DMS 273 treated with DMSO at 0.1 percent for 48 hours (cell line): ENCODE measurements around the gene SSNA1.

Experiments
- DNase-seq: peaks from one replicate; lab custom pipeline; 2025; lab: John Stamatoyannopoulos, UW

Gene SSNA1

DNA sequence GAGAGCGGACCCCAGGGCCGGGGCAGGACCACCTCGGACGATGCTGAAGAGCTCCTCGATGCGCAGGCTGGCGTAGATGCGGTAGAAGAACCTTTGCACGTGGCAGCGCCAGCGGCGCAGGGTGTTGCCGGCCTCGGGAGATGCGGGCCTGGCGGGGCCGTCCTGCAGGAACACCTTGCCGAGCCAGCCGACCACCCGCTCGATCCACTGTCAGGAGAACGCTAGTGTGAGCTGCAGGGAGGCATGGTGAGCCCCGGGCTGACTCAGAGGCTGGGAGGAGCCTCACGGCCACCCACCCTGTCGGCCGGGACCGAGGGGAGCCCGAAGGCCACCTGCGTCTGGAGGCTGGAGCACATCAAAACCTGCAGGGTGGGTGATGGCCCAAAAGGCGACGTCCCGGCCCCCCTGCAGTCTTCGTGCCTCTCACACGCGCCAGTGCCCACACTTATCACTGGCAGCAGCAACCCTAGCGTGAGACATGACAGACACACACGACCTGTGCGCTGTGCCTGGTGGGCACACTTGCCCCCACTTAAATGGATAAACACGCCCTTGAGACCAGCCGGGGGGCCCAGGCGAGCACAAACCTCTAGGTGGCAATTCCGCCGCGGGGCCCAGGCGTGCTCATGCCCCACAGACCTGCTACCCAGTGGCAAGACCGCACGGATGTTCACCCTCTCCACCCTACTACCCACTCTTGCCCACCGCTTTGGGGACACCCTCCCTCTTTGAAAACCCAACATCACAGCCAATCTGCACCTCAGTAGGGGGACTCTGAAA is 3.4 kb upstream of the SSNA1 start:
- no peak for DNase-seq

DNA sequence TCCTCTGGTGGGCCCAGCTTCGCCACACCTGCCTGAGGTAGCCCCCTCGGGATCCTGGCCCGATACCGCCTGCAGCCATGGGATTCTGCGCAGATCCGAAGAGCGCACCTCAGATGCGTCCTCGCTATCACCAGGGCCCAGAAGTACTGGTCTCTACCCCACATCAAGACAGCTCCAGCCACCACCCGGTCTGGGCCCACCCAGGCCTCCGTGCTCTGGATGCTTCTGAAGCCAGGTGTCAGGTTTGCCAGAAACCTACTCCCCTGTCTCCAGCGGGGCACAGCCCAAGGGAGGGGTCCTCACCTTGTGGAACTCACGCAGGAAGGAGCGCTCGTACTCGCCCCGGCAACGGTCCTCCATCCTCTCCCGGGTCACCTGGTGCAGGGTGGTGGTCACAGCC is 2.6 kb upstream of the SSNA1 start:
- no peak for DNase-seq

DNA sequence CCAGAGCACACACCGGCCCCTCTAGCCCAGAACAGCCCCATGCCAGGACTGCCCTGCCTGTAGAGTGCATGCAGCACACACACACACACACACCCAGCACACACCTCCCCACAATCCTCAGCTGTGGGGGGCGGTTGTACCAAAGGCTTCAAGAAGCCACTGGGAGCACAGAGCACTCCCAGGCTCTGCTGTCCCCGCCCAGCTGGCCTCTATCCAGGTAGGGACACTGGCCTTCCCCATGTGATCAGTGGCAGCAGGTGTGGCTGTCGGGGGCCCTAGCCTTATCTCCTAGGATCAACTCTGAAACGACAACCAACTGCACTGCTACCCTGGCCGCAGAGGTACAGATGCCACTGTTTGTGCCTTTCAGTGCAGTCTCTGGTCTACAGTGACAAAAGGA is 2.1 kb upstream of the SSNA1 start:
- no peak for DNase-seq

DNA sequence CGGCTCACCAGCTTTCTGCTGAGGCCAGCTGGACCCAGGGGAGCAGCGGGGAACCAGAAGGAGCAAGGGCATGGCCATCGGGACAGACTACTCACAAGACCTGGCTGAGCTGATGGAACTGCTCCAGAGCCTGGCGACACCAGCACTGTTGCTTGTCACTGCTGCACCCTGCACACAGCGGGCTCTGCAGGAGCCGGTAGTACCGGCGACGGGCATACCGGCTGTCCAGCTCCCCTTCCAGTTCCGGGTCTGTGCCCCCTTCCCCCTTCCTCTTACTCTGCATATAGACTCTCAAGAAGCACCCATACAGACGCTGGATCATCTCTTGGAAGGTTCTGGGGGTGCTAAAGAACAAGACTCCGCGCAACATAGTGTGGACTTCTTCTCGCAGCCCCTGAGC is 1.1 kb upstream of the SSNA1 start:
- DNase-seq: no peak

DNA sequence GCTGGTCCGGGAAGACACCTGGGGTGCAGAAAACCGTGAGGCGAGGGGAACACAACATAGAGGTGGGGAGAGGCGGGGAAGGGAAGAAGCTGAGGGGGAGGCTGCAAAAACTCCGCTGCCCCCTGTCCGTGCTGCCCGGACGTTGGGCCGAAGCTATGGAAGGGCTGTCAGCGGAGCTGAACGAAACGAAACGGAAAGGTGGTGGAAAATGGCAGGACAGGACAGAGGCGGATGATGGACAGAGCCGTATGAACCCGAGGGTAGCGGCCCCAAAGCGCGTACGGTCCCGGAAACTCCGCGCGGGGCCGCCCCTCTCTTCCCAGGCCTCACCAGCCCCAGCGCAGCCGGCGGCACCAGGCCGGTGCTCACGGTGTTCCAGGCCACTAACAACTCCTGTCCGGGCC is 388 bp upstream of the SSNA1 start:
- no peak for DNase-seq

DNA sequence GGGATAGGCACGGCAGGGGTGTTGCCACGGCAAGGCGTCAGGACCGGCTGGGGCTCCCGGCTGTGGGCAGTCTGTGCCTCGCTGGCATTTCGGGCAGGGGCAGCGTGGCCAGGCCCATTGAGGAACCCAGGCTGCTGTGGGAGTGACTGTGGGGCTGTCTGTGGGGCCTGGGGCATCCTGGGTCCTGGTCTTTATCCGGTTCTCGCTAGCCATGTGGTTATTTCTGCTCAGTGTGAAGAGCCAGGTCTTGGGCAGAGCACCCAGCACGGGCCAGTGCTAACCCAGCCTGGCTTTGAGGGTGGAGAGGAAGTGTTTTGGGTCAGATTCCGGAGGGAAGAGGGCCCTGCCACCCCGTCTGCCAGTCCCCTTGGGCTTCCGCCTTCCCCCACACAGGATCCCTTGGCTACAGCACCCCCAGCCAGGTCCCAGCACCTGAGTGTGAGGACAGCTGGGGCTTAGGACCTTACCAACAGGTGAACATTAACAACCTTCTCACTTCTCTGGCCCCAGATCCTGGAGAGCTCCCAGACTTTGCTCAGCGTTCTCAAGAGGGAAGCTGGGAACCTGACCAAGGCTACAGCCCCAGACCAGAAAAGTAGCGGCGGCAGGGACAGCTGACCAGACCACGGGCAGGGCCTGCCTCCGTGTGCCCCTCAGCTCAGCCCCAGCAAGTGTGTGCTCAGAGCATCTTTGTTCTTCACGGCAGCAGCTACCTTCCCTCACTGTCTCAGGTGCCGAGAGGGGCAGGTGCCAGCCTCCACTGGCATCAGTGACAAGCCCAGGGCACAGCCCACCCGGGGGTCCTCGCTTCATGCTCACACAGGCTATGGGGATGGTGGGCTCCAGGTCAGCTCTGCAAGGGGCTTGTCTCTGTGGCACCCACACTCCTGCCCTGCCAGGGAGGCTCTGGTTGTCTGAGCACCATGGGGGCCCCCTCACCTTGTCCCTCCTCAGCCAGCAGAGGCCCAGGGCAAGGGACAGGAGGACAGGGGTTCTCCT is 1.1 kb downstream of the SSNA1 start:
- DNase-seq: no peak

DNA sequence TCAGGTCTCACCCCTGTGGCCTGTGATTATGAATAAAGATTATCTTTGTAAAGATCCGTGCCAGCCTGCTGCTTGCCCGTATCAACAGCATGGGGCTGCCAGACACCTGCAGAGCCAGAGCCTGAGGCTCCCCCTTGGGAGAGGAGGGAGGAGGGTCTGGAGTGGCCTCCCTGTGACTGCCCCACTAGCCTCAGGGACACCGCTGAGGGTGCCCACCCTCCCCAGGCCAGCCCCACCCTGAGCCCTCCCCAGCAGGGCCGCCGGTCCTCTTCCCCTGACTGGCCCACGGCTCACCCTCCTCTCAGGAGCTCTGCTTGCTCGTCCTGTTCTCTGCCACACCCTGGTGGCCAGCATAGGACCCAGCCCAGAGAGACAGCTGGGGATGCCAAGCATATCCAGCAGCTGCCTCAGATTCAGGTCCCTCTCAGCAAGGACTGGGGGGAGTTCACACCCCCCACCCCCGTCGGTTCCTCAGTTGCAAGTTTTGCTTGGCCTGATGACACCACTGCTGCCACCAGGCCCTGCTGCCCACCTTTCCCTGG is 1.9 kb downstream of the SSNA1 start:
- no peak for DNase-seq

DNA sequence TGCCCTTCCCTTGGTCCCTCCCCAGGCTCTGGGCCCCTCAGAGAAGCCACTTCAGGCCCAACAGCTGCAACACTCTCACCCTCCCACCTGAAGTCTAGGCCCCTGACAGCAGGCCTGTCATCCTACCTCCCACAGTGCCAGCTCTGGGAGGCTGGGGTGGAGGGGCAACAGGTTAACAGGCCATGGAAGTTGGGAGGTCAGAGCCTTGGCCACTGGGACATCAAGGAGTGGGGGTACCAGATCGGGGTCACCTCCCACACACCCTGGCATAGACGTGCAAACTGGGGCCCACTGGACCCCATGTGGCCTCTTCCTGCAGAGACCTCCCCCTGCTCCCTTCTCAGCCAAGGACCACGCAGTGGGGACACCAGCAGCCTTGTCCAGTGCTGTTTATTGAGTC is 2.8 kb downstream of the SSNA1 start:
- no peak for DNase-seq

DNA sequence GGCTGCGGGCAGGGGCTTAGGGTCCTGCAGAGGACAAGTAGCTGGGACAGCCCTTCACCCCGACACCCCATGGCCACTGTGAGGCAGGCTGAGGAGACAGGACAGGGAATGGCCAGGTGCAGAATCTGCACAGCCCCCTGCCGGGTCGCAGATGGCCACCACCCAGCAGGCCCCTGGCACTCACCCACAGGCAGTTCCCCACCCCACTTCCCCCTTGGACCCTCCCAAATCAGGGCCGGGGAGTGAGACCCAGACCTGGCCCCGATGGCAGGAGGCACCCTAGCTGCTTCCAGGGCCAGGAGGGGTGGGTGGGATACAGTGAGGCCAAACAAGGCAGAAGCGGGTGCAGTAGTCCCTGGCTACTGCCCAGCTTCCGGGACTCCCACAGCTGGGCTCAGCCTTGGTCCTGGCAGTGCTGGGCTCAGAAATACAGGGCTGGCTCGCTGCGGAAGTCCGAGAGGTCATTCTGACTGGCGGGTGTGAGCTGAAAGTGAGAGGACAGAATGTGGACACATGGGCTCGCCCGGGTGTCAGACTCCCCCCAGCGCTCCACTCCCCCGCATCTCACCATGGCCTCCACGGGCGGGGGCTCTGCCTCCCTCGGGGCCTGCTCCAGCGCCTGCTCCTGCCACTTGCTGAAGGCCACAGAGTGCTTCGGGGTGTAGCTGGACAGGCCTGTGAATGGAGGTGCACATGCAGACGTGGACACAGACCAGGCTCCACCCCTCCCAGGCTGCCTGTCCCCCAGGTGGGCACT is 3.4 kb downstream of the SSNA1 start:
- DNase-seq: no peak

DNA sequence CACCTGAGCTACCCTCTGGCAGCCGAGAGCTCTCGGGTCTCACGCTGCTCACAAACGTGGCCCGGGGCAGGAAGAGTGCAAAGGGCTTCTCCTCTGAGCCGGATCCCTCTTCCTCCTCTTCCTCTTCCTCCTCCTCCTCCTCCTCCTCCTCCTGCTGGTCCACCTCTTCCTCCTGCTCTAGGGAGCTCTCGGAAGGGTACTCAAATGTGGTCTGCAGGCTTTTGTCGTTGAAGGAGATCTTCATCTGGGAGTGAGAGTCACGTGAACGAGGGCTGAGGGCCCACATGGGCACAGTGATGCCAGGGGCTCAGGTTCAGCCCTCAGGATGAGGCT is 3.9 kb downstream of the SSNA1 start:
- DNase-seq: no peak

DNA sequence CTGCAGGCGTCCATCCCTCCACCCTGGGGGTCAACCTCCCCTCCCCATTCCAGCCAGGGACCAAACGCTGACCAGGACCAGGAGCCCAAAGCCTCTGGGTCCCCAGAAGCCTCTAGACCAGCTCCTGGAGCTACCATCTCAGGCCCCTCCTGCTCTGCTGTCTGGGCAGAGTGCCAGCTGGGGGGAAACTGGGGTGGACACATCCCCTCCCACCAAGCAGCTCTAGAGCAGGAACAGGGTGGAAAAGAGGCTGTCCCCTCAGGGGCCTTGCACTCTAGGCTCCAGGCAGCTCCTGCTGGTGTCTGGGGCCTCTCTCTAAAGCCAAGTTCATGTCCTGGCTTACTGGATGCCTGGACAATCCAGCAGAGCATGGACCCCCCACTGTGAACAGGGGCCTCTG is 4.4 kb downstream of the SSNA1 start:
- DNase-seq: no peak

DNA sequence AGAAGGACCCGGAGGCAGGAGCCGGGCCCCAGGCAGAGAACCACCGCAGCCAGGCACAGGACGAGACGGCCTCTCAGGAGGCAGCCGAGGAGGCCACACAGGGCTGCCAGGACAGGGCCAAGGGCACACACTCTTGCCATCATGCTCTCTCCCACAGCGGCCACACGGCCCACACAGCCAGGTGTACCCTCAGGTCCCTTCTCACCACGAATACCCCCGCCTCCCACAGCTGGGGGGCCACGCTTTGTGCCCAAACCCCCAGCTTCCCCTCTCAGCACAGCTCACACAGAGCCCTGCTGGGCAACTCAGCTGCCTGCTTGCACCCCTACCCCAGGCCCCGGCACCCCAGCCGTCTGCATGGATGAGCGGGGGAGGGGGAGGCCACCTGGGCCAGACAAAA is 5.3 kb downstream of the SSNA1 start:
- no peak for DNase-seq

DNA sequence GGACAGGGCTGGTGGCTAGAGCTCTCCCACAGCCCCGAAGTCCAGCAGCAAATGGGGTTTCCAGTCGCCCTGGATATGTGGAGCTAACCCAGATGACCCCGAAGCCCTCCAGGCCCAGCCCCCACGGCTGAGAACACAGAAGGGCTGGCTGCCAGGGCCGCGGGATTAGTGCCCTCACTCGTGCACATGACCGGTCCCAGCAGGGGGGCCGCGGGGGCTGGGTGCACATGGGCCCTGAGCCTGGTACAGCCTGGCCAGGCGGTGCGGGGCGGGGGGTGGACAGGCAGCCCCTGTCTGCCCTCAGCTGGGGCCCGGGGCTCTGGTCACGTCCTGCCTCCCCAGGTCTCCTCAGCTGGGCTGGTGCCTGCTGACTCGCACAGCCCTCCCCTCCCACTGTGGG is 5.9 kb downstream of the SSNA1 start:
- no peak for DNase-seq

DNA sequence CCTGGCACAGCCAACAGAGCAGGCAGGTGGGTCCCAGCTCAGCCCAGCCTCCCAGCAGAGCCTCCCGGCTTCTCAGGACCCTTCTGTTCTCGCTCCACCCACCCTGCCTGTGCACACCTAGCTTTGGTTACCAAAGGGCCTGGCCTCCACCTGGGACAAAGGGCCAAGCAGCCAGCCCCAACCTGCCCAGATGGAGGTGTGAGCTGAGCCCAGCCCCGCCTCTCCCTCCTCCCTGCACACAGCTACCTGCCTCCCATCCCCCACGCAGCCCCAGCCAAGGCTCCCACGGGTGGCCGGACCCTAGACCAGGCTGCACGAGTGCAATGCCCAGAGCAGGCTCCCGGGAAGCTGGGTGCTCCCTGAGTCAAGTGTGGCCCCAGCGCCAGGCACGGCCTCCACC is 6.4 kb downstream of the SSNA1 start:
- no peak for DNase-seq

DNA sequence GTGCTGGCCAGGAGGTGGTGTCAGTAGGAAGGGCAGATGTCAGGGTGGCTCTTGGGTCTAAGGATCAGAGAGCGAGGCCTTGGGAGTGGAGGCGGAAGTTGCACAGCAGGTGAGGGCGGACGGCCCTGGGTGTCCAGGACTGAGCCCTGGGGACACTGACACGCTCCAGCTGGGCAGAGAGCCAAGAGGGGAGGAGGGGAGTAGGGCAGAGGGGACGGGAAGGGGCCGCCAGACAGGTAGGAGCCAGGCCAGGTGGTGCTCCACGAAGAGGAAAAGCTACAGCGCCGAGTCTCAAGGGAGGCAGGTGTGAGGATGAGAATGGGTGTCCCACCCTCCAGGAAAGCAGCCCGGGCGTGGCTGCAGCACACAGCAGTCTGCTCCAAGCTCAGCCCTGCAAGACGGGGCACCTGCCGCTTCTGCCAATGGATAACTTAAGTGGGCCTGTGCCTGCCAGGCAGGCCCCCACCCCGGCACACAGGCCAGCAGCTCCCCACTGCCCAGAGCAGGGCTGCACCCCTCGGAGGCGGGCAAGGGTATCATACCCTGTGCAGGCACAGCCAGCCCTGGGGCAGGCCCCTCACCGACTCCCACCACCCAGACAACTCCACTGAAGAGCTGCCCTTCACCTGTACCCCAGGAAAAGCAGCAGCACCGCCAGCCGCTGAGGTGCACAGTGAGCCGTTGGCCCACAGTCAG is 7.2 kb downstream of the SSNA1 start:
- no peak for DNase-seq

DNA sequence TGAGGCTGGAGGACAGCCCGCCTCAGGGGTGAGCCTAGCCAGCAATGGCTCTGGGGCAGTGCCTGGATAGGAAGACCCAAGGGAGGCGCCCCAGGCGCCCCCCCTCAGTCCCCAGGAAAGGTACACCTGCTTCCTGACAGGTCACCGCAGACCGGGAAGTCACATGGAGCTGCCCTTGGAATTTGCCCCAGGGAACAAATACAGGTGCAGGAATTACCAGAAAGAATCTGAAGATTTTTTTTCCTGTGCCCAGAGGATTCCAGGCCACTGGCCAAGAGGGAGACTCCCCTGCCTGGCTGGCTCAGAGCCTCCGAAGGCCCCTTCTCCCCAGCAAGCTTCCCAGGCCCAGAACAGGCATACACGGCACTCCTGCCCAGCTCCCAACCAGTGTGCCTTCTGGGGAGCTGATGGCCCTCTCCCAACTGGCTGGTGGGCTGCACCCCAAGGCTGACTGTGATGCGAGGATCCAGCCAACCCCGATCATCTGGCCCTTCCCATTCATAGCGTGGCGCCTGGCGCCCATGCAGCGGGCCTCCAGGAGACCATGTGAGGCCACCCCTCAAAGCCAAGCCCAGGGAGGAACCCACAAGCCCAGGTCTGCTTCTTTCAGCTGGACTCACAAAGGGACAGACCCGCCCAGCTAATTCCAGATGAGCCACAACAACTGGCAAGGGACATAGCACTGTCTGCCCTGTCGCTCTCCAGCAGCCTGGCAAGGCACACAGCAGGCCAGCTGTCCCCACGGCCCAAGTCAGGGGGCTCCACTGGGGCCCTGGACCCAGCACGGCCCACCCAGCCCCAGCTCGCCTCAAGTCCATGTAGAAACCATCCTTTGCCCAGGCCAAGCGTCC is 9.8 kb downstream of the SSNA1 start:
- DNase-seq: no peak

DNA sequence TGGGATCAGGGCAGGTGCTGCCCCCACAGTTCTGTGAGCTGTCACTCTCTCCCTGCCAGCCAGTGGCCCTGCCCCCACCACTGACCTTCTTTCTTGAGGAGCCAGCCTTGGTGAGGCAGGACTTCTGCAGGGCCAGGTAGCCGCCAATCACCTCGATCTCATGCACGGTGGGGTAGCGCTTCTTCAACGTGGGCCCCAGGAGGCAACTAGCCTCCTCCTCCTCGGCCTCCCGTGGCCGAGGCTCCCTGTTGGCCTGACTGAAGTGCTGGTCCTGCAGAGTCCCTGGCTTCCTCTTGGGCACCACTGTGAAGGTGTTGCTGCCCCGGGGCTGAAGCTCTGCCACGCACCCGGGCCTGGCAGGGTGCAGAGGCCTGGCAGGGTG is 10.4 kb downstream of the SSNA1 start:
- DNase-seq: no peak

DNA sequence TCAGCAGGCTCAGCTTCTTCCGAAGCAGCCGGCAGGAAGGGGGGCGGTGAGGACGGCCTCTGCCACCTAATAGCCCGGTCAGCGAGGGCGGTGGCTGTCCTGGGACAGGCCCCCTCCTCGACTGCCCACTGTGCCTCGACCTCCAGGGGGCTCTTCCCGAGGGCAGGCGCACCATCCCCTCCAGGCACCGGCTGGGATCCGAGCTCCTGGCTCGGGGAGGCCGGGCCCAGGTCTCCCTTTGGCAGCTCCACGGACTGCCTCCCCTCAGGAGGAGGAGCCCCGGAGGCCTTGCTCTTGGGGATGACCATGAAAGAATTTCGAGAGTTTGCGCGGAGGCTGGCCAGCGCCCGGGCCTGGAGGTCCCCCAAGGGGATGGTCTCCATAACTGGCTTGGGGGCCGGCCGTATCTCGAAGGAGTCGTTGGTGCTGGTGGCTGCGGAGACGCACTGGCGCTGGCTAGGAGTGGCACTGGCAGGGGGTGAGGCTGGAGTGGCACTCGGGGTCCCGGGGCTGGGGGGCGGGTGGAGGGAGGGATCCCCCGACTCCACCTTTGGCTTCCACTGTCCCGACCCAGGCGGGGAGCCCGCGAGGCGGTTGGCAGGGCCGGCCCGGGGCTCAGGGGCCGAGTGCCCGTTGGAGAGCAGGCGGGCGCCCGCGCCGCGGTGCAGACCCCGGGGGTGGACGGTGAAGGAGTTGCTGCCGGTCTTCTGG is 11.1 kb downstream of the SSNA1 start:
- DNase-seq: no peak

DNA sequence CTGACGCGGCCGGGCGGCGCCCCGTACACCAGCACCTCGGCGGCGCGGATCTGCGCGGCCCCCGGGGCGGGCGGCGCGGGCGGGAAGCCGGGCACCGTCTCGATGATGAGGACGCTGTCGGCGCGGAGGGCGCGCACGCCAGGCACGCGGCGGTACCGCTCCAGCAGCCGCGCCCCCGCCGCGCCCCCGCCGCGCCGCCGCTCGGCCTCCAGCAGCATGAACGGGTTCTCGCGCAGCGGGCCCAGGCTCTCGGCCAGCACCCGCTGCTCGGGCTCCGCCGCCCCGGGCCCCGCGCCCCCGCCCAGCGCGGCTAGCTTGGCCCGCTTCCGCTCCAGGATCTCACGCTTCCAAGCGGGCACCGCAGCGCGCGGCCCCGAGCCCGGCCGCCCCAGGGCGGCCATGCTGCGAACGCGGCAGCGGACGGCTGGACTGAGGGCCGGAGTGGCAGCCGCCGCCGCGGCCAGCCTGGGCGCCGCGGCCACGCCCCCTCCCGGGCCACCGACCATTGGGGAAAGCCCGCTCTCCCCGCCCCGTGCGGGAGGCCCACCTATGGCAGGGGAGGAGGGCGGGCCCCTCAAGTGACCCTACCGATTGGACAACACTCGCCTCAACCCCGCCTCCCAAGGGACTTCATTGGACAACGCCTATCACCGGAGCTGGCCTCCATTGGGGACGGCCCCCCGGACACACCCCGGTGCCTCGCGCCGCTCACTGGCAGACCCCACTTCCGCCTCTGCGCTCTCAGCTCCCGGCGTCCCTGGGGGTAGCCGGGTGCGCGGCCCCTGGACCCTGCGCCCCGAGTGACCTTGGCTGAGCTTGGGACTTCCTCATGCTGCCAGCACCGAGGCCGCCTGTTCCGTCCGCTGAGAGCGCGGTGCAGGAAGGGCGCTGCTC is 12.1 kb downstream of the SSNA1 start, which contains the start of gene TPRN:
TPRN (minus strand) TSS at position 431 of the 894 bp plus-strand sequence; CDS start at position 401, 30 bp downstream.
- DNase-seq: peak; percentile 96
